ENCODE results near the gene MLH3.
A peak's percentile ranks its signal among the peaks of the same experiment; 100 is the strongest.
"Not testable (repeated sequence)": the region's sequence is repeated elsewhere in the genome, so short reads cannot be mapped to it uniquely, and the experiment has no call there.

Gene MLH3

GRCh38 chr14:75005357-75005756 lies 45.9 kb downstream of the MLH3 start:
- no peak for TF ChIP-seq CTCF (conservative IDR thresholded peaks at IDR 0.05; ENCODE audit: low read length)
- no peak for DNase-seq (ENCODE audit: low read depth)

GRCh38 chr14:75003250-75004027 lies 47.8 kb downstream of the MLH3 start:
- peak overlapping the region; percentile 93 for H3K4me3 ChIP-seq (ENCODE audit: low read length)
- TF ChIP-seq CTCF (conservative IDR thresholded peaks at IDR 0.05; ENCODE audit: low read length) = no peak
- no peak for DNase-seq (ENCODE audit: low read depth)

More at GRCh38 chr14:75005357-75005756, 45.9 kb downstream of the MLH3 start:
- H3K4me3 ChIP-seq (ENCODE audit: low read length) = no peak overlapping the region

- peak within 1 kb of the TSS; percentile 93 for H3K4me3 ChIP-seq (ENCODE audit: low read length)
- TF ChIP-seq CTCF (conservative IDR thresholded peaks at IDR 0.05; ENCODE audit: low read length) = 0 out of 2 replicates have a peak, but pooled peaks have one; percentile 7
These were observed 48.6 kb downstream of the MLH3 start, which contains the start of gene EIF2B2 for GRCh38 chr14:75002392-75003249. TSS of gene EIF2B2 (plus strand) at chr14:75002921. CDS start at chr14:75002991, 70 bp downstream.

GRCh38 chr14:75001899-75002298 lies 49.4 kb downstream of the MLH3 start:
- no peak for TF ChIP-seq CTCF (conservative IDR thresholded peaks at IDR 0.05; ENCODE audit: low read length)
- H3K4me3 ChIP-seq (ENCODE audit: low read length) = peak overlapping the region; percentile 93
- DNase-seq (ENCODE audit: low read depth) = no peak

More at GRCh38 chr14:75002392-75003249, 48.6 kb downstream of the MLH3 start, which contains the start of gene EIF2B2:
- DNase-seq (ENCODE audit: low read depth) = peak; percentile 93

- no peak for DNase-seq (ENCODE audit: low read depth)
- no peak for TF ChIP-seq CTCF (conservative IDR thresholded peaks at IDR 0.05; ENCODE audit: low read length)
- no peak overlapping the region for H3K4me3 ChIP-seq (ENCODE audit: low read length)
These were observed 50.0 kb downstream of the MLH3 start for GRCh38 chr14:75001261-75001660.

GRCh38 chr14:74995781-74996180 lies 55.5 kb downstream of the MLH3 start:
- not testable (repeated sequence) for DNase-seq (ENCODE audit: low read depth); H3K4me3 ChIP-seq (ENCODE audit: low read length)

- not testable (repeated sequence) for H3K4me3 ChIP-seq (ENCODE audit: low read length); DNase-seq (ENCODE audit: low read depth)
These were observed 57.1 kb downstream of the MLH3 start for GRCh38 chr14:74994182-74994581.
